Body of pancreas (tissue), 4 donors: Measurements from ENCODE around the gene CTCF. TPM values are rescaled to one million over a fixed set of nuclear protein-coding genes. Genes with fewer than 3 reads are reported as not detected.

Source experiments
- ATAC-seq: fragments of 150-250 bp; one replicate; pipeline ENCODE4 v1.9.1; 2016
- DNase-seq, 4 donors: peaks; one replicate each; pipeline ENCODE4 v3.0.0-alpha.2; 2019
- H3K27ac ChIP-seq, 4 donors: fragments of 200-600 bp; sonication (generic); 1 replicate in 3 of 4; 2 replicates in 1 of 4; pipeline versions ENCODE4 v1.5.1 to v1.6.1; 2016 to 2019; ENCODE audit warnings: mild to moderate bottlenecking in 1 of 4, mixed read lengths in 1 of 4, moderate library complexity in 1 of 4
- H3K27me3 ChIP-seq, 2 donors: fragments of 200-600 bp; sonication (generic); one replicate each; pipeline ENCODE4 v1.6.0; 2016; ENCODE audit warnings: mild to moderate bottlenecking in 1 of 2
- H3K36me3 ChIP-seq, 2 donors: fragments of 200-600 bp; sonication (generic); replicated peaks in 1 of 2; 2 replicates each; pipeline ENCODE4 v1.5.1; 2016; ENCODE audit warnings: low read depth in 2 of 2; ENCODE audit not compliant: insufficient read depth in 1 of 2
- H3K4me1 ChIP-seq: fragments of 200-600 bp; sonication (generic); one replicate; pipeline ENCODE4 v1.6.0; 2016
- H3K4me3 ChIP-seq, 2 donors: fragments of 200-600 bp; sonication (generic); 1 replicate in 1 of 2; 2 replicates in 1 of 2; pipeline ENCODE4 v1.5.1; 2016 to 2019
- H3K9me3 ChIP-seq, 3 donors: fragments of 200-600 bp; sonication (generic); 1 replicate in 2 of 3; 2 replicates in 1 of 3; pipeline ENCODE4 v1.5.1; 2016
- CTCF ChIP-seq, 7 experiments: fragments of 450-650 bp in 4 of 7; fragments of 200-600 bp in 3 of 7; sonication (generic) in 3 of 7; IDR thresholded peaks; one replicate each; pipeline ENCODE4 v1.5.1; 2016 to 2019; ENCODE audit warnings: antibody characterized with exemption in 7 of 7
- POLR2A ChIP-seq, 3 donors: fragments of 450-650 bp; IDR thresholded peaks; one replicate each; pipeline ENCODE4 v1.6.1; 2016; ENCODE audit warnings: antibody characterized with exemption in 3 of 3, mild to moderate bottlenecking in 2 of 3
- WGBS, 2 donors: methylation state at CpG; one replicate each; pipeline ENCODE4 v1.1.5; 2017; 5-methylcytosine and 5-hydroxymethylcytosine counted together
- intact Hi-C: fragments of 100-400 bp; cut with DNase I; formaldehyde crosslinking; loops from one replicate; pipeline ENCODE4 v1.15.1; 2023
- small RNA-seq: library from RNA; depleted of rRNA; stranded (forward); fragments of <200 nt; gene quantifications from one replicate; pipeline ENCODE3, GENCODE V24; 2016
- total RNA-seq, 2 donors: library from RNA; depleted of rRNA; stranded (reverse); fragments of >200 nt; gene quantifications; one replicate each; pipeline ENCODE4 v1.1.0, GENCODE V29; 2016

Gene CTCF
- total RNA-seq, 2 donors from 2014 or later = 24.4 to 33.0 TPM

- no peaks in the 10 kb centered on the region for H3K27me3 ChIP-seq
- no peak overlapping the region for H3K27ac ChIP-seq
- ATAC-seq = no peak
- H3K9me3 ChIP-seq = no peaks in the 10 kb centered on the region
- no peak for TF ChIP-seq CTCF (IDR thresholded peaks at IDR 0.05)
- no peak for TF ChIP-seq POLR2A (IDR thresholded peaks at IDR 0.05)
- intact Hi-C loops = no loop called here
- WGBS, 2 donors = 95 to 98% methylated on average over 4 of the region's 4 CpGs
- H3K4me1 ChIP-seq = no peaks in the 10 kb centered on the region
- DNase-seq = no peak
- H3K4me3 ChIP-seq = no peak overlapping the region
- peaks cover 0 to 5% of the 10 kb centered on the region in 2 donors for H3K36me3 ChIP-seq
Measured at GRCh38 chr16:67683767-67684166, 121.4 kb downstream of the CTCF start.

GRCh38 chr16:67685388-67686112 is 123.2 kb downstream of the CTCF start:
- TF ChIP-seq CTCF (IDR thresholded peaks at IDR 0.05) (no peak), POLR2A (IDR thresholded peaks at IDR 0.05) (no peak)
- Histone ChIP-seq H3K27ac (no peak overlapping the region), H3K9me3 (no peaks in the 10 kb centered on the region), H3K4me3 (no peak overlapping the region), H3K36me3 (peaks cover 0 to 5% of the 10 kb centered on the region in 2 donors), H3K27me3 (no peaks in the 10 kb centered on the region), H3K4me1 (no peaks in the 10 kb centered on the region)
- intact Hi-C loops = no loop called here
- DNase-seq (no peak), ATAC-seq (no peak)
- WGBS, 2 donors = 80 to 90% methylated on average over 9 to 17 of the region's 17 CpGs

Small RNA genes within 50 kb of the gene (small RNA-seq; reads per million reads assigned to genes)
- gene AC027682.3 = not detected

Other genes starting within 250 kb of the CTCF start
- under 1 TPM in 1 of 2 donors, not detected in 1; under 0.01 TPM for gene KCTD19, start 235.8 kb upstream of the CTCF start, total RNA-seq
- 1 to 10 TPM; 1.6 to 7.0 TPM for gene LRRC36, start 235.7 kb upstream of the CTCF start, total RNA-seq
- 10 to 100 TPM; 11.2 to 30.0 TPM for gene TPPP3, start 169.0 kb upstream of the CTCF start, total RNA-seq
- gene ZDHHC1, start 146.0 kb upstream of the CTCF start, total RNA-seq = 10 to 100 TPM; 13.0 to 57.0 TPM
- 10 to 100 TPM in 1 of 2 donors, 1 to 10 TPM in 1; 5.4 to 13.8 TPM for gene HSD11B2, start 131.4 kb upstream of the CTCF start, total RNA-seq
- gene ATP6V0D1, start 81.4 kb upstream of the CTCF start, total RNA-seq = 100 to 1,000 TPM in 1 of 2 donors, 10 to 100 TPM in 1; 53.7 to 102 TPM
- gene AGRP, start 79.0 kb upstream of the CTCF start, total RNA-seq = not detected
- 10 to 100 TPM; 37.9 to 62.6 TPM for gene RIPOR1, start 33.7 kb upstream of the CTCF start, total RNA-seq
- 1 to 10 TPM in 1 of 2 donors, under 1 TPM in 1; 0.52 to 2.3 TPM for gene CARMIL2, start 82.6 kb downstream of the CTCF start, total RNA-seq
- gene ACD, start 97.7 kb downstream of the CTCF start, total RNA-seq = 10 to 100 TPM; 11.4 to 33.6 TPM
- gene PARD6A, start 98.4 kb downstream of the CTCF start, total RNA-seq = 10 to 100 TPM; 21.1 to 22.8 TPM
- 10 to 100 TPM; 68.0 to 91.0 TPM for gene ENKD1, start 104.2 kb downstream of the CTCF start, total RNA-seq
- 1 to 10 TPM; 7.5 to 9.6 TPM for gene C16orf86, start 104.3 kb downstream of the CTCF start, total RNA-seq
- gene GFOD2, start 156.8 kb downstream of the CTCF start, total RNA-seq = 10 to 100 TPM; 15.8 to 18.1 TPM
- gene RANBP10, start 244.0 kb downstream of the CTCF start, total RNA-seq = 1 to 10 TPM; 6.3 to 9.3 TPM
- gene TSNAXIP1, start 244.4 kb downstream of the CTCF start, total RNA-seq = 1 to 10 TPM in 1 of 2 donors, not detected in 1; 1.6 TPM